GM18868 (cell line): ENCODE data around the gene CDC42SE2.

ENCODE experiments used
- ATAC-seq: cut with Tn5 transposase; IDR thresholded peaks from one replicate; pipeline ENCODE4 v1.9.1; 2021; ENCODE audit warnings: mild to moderate bottlenecking, moderate library complexity; ENCODE audit not compliant: unreplicated experiment

CDC42SE2 gene, protein sequence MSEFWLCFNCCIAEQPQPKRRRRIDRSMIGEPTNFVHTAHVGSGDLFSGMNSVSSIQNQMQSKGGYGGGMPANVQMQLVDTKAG

DNA sequence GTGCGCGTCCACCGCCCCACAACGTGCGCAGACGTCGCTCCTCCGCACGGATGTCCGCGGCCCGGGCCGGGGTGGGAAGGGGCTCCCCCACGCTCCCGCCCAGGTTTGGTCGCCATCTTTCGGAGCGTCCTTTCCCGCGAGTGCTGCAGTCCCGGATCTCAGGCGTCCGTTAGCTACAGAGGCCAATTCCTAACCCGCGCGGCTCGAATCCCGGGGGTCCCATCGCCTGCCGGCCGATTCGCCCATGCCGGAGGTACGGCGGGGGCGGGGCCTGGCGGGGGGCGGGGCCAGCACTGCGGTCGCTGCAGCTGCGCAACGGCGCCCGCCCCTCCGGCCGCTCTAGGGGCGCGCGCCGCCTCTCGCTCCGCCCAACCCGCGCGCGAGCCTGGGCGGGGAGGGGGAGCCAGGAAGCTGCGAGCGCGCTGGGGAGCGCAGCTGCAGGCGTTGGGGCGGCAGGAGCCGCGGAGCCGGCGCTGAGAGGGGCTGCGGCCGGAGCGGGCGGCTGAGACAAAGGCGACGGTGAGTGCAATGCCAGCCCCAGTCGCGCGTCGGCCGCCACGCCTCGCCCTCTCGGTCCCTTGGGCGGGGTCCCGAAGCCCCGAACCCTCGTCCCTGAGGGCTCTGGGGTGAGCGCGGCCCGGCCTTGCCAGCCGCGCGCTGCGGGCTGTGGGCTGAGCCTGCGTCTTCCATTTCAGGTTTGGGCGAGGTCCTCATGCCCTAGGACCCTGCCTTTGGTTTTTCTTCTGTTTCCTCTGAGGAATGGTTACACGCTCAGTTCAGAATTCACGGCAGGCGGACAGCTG lies at the start of gene CDC42SE2:
Gene CDC42SE2, plus strand, starts transcription at position 406 of the 803 bp plus-strand sequence. CDS start 95,441 bp downstream, outside the sequence.
- peak; percentile 84 for ATAC-seq

DNA sequence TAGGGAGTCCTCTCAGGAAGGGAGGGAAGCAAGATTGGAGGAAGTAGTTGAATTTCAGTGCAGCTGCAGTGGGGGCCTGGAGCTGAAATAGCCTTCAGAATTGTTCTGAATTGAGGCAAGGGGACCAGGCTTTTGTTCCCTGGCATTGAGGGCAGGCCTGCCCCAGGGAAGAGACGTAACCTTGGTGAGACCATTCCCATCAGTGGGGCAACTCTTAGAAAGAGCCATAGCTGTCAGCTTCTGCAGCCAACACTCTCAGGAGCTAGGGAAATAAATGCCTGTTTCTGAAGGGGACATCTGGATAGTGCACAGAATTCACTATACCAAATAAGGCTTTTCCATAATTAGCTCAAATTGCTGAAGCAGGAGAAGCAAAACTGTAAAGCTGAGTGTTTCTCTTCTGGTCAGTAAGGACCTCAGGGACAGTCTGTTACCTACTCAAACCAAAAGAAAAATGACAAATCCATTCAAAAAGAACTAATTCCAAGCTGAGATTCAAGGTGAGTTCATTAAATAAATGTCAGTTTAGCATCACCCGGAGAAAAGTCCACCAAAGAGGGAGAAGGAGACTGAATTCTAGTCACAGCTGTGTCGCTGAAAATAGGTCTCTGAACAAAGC lies 49.1 kb upstream of the CDC42SE2 start:
- ATAC-seq, result no peak

DNA sequence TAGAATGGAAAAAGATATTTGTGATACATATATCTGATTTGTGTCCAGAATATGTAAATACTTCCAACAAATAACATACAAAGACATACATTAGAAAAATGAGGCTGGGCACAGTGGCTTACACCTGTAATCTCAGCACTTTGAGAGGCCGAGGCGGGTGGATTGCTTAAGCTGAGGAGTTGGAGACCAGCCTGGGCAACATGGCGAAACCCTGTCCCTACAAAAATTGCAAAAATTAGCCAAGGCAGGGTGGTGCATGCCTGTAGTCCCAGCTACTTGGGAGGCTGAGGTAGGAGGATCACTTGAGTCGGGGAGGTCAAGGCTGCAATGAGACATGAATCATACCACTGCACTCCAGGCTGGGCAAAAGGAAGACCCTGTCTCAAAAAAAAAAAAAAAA lies 46.1 kb upstream of the CDC42SE2 start:
- ATAC-seq, result no peak

DNA sequence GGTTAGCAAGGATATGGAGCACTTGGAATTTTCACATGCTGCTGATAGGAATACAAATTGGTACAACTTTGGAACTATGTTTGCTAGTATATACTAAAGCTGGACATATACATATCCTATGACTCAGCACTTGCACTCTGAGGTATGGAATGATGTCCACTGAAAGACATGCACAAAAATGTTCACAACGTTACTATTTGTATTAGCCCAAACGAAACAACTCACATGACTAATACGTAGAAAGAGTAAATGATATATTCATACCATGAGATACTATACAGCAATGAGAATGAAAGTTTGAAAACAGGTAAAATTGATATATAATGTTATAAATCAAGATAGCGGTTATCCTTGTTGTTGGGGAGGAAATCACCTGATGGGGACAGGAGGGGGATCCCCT lies 45.5 kb upstream of the CDC42SE2 start:
- ATAC-seq, result peak; percentile 82

DNA sequence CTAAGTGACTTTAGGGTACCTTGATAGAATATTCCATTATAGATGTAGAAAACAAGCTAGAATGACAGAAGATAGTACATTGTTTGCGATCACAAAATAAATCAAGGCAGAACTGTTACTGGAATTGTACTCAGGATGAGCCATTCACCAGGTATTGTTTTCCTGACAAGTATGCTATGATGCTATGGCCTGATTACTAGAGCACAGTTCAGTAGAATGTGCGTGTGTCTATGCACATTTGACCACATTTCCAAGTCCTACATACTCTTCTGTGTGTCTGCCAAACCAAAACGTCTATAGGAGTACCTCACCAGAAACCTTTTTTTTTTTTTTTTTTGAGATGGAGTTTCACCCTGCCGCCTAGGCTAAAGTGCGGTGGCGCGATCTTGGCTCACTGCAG lies 43.3 kb upstream of the CDC42SE2 start:
- ATAC-seq, result no peak

DNA sequence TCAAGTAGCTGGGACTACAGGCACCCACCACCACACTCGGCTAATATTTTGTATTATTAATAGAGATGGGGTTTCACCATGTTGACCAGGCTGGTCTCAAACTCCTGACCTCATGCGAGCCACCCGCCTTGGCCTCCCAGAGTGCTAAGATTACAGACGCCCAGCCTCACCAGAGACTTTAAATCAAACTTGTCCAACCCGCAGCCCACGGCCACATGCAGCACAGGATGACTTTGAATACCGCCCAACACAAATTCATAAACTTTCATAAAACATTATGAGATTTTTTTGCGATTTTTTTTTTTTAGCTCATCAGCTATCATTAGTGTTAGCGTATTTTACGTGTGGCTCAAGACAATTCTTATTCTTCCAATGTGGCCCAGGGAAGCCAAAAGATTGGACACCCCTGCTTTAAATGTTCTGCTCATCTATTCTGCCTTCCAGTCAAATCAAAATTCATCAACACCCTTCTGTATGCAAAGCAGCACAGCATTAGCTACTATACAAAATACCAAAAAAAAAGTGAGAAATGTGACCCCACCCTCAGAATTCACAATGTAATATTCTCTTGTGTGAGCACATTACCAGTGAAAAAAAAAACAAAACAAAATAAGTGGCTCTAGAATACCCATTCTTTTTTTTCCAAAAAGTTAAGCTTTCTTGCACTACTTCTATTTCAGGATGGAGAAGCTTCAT lies 42.7 kb upstream of the CDC42SE2 start:
- ATAC-seq, result no peak

DNA sequence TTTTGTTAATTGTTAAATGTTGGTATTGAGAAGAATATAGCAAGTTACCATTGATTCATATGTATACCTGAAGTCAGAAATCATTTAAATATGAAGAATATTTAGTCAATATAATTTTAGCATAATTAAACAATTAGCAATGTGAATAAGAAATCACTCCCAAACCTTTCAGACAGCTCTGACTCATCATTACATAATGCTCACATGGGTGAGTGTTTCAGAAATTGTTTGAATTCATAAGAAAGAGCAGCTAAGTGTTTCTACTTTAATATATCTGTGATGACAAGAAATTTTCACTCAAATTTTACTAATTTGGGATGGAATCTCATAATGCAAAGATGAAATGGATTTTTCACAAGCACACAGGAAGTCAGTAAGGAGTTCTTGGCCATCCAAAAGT lies 42.0 kb upstream of the CDC42SE2 start:
- no peak for ATAC-seq

DNA sequence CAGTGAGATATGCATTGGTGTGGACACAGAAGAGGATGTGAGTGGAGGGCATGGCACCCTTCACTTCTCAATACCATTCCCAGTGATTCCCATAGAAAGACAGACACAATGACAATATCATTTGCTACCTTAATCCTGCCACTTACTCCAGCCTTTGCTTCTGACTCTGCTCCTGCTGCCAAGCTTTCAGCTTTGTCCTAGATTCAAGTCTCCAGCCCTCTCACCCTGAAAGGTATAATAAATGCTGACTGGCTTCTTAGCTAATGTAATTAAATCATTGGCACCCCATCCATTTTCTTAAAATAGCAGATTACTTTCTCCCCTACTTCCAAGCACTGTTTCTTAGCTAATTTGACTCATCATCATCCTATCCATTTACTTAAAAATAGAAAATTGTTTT lies 41.1 kb upstream of the CDC42SE2 start:
- ATAC-seq, result no peak

DNA sequence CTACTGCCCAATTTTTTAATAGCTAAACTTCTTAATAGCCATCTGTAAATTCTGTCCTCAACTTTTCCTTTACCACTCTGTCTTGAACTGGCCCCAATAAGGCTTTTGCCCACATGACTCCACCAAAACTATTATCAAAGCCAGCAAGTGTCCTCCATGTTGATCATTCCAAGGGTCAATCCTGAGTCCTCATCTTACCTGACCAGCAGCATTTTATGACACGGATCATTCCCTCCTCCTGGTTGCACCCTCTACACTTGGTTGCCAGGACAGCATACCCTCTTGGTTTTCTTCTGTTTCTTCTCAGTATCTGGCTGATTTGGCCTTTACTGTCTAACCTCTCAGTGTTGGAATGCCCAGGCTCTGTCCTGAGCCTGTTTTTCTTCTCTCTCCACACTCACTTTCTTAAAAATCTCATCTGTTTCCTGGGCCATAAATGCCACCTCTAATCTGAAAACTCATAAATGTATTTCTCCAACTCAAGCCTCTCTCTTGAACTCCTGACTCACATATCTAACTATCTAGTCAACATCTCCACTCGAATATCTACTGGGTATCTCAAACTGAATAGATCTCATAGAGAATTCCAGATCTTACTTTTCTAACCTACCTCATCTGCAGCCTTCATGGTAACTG lies 40.0 kb upstream of the CDC42SE2 start:
- ATAC-seq, result no peak

DNA sequence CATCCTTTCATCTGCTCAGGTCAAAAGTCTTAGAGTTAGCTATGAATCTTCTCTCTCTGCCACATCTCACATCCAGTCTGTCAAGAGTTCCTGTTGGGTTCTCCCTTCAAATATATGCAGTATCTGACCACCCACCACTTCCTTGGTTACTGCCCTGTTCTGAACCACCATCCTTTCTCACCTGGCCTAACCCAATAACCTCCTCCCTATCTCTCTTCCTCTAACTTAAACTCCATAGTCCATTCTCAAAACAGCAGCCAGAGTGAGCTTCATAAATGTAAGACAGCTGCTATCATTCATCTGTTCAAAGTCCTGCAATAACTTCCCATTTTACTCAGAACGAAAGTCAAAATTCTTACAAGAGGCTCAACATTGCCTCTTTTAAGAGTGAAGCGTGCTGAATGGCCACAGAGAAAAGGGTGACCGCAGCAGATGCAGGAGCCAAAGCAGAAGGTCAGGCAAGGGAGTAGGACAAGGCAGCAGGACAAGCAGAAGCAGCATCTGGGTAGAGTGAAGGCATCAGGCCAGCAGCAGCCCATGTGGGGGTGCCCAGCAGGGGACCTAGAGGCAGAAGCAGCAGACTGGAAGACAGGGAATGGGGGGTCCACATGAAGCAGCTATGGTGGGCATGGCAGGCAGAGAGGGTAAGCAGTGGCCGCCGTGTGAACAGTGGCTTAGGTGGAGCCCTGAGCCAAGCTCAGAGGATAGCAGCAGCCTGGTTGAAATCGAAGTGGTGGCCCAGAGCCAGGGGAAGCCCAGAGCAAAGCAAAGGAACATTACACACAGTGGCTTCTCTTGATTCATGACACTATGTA lies 39.3 kb upstream of the CDC42SE2 start:
- ATAC-seq, result peak; percentile 77

DNA sequence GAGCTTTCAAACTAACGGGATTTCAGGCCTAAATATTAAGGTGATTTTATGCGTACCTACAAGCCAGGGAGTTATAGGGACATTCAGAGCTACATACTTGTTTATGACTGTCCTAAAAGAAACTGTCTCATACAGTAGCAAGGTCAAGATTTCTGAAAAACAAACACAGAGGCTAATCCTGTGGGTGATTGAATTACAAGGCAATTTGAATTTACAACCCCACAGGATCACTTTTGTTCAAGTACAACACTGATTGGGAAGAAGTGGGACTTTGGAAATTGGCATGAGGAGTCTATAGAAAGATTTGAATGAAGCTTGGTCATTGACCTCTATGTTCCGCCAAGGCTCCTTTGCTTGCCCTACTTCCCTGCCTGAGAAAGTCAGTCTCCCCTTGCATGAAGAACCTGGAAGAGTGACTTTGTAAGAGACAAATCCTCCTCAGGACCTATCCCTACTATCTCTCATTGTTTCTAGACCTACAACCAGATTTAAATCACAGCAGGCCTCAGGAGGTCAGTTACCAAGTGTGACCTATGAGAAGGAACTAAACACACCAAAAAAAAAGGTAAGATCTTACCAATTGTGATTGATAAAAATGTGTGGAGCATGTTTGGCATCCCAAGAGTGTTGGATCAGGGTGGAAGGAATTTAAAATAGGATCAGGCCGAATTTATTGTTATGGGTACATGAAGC lies 38.4 kb upstream of the CDC42SE2 start:
- peak; percentile 1 for ATAC-seq

DNA sequence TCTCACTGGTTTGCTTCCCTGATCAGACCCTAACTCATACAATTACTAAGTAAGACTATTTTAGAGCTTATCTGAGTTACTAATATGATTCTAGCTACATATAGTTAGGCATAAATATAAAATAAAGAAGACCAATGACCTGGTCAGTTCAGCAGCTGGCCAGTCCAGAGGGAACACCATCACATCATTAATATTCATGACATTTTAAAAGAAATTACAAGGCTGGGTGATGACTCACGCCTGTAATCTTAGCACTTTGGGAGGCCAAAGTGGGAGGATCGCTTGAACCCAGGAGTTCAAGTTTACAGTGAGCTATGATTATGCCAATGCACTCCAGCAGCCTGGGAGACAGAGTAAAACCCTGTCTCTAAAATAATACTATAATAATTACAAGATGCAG lies 37.0 kb upstream of the CDC42SE2 start:
- ATAC-seq, result no peak

DNA sequence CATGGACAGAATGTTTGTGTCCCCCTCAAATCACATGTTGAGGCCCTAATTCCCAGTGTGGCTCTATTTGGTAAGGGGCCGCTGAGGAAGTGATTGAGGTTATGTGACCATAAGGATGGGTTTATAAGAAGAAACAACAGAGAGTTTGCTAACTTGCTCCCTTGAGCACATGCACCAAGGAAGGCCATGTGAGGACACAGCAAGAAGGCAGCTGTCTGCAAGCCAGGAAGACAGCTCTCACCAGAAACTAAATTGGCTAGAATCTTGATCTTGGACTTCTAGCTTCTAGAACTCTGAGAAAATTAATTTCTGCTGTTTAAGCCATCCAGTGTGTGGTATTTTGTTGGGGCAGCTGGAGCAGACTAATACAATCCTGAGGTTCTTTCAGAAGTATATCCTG lies 35.2 kb upstream of the CDC42SE2 start:
- ATAC-seq, result no peak

DNA sequence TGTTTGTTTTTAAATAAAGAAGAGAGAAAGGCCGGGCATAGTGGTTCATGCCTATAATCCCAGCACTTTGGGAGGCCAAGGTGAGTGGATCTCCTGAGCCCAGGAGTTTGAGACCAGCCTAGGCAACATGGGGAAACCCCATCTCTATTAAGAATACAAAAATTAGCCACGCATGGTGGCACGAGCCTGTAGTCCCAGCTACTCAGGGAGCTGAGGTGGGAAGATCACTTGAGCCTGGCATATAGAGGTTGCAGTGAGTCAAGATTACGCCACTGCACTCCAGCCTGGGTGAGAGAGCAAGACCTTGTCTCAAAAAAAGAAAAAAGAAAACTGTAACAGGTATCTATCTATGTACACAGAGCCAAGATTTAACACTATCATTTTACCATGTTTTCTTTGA lies 34.2 kb upstream of the CDC42SE2 start:
- no peak for ATAC-seq

DNA sequence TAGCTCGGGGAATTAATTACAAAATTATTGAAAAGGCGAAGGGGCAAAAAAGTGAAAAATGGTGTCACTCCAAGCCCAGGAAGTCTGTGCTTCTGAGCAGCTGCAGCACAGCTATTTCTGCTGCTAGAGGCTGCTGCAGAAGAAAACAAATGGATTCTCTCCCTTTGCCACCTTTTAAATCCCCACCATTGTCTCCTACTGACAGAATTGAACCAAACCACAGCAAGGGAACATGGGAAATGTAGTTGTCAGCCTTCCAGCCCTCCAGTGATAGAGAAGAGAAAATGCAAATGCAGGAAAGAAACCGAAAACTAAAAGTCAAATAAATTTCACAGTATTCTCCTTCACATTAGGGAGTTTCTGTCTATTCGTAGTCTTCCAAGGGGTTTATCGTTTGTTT lies 33.4 kb upstream of the CDC42SE2 start:
- peak; percentile 67 for ATAC-seq

DNA sequence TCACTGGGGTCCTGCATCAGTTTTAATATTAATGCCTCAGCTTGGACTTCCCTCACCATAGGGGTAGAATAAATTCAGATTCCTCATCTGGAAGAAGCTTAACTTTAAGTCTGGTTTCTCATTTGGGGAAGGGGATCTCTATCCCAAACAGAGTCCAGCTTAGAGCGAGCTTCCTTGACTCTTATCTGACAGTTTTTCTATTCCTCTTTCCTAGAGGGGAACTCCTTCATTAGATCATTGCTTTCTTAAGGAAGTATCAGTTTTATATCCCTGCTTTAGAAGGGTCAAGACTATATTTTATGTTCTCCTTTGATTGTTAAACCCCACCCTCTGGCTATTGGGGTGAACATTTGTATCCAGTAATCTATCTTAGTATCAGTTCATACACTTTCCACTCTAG lies 24.2 kb upstream of the CDC42SE2 start:
- no peak for ATAC-seq

DNA sequence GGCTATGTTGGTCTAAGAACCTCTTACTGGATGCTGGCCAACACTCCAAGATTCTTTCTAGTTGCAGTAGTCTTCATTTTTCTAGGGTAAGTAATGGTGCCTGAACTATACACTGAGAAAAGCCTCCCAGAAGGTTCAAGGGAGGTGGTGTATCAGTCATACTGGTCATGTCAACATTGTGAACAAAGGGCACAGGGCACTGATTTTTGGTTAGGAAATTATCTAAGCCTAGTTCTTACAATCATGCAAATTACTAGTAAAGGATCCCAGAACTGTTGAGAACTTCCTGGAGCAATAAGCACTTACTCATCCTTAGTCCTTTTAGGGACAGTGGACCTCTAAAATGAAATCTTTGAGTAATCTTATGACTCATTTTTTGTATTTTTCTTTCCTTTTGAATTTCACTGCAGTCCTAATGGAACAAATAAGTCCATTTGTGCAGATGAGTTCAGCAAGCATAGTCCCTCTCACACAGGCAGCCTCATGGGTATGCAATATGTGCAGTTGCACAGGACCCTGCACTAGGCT lies 21.1 kb upstream of the CDC42SE2 start:
- no peak for ATAC-seq

DNA sequence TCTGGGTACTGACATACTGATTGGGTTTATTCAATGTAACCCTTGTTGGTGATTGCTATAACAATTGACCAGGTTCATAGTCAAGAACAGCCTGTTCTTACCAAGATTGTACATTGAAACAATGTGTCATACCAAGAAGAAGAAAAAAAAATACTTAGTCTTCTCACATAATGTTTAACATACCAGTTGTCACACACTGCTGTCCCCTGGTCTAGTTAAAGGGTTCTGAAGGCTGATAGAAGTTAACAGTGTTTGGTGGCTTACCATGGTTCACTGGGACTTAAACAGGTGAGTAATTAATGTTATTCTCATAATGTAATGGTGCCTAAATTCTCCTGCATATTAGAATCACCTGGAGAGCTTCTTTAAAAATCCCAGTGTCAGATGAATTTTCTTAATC lies 18.5 kb upstream of the CDC42SE2 start:
- no peak for ATAC-seq

DNA sequence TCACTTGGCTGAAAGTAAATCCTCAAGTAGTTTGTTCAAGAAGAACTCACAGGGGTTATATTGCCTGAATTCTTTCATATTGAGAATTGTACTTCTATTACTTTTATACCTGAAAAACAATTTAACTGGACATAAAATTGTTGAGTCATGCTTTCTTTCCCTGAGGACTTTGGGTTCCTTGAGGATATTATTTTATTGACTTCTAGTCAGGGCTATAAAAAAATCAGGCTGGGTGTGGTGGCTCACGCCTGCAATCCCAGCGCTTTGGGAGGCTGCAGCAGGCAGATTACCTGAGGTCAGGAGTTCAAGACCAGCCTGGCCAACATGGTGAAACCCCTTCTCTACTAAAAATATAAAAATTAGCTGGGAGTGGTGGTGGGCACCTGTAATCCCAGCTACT lies 17.9 kb upstream of the CDC42SE2 start:
- no peak for ATAC-seq

DNA sequence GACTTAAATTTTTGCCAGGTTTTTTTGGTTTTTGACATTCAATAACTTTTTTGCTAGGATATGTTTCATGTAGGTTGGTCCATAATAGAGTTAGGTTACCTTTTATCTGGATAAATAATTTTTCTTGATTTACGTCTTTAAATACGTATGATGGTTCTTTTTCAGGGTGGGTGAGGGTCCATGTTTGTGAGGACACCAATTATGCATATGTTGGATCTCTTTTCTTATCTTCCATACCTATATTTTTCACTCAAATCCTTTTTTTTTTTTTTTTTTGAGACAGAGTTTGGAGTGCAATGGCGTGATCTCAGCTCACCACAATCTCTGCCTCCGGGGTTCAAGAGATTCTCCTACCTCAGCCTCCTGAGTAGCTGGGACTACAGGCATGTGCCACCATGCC lies 17.3 kb upstream of the CDC42SE2 start:
- ATAC-seq, result no peak
